ENCODE data around the gene EDNRB. TPM values are rescaled to one million over a fixed set of nuclear protein-coding genes. Genes with fewer than 3 reads are reported as not detected.
"Not testable (repeated sequence)": the region's sequence is repeated elsewhere in the genome, so short reads cannot be mapped to it uniquely, and the experiment has no call there.

The EDNRB gene
- total RNA-seq, 1 experiment from 2014 or later = 19.2 TPM

- no peaks in the 10 kb centered on the region for H3K27me3 ChIP-seq (replicated peaks; ENCODE audit: control insufficient read depth, insufficient read depth, low read length)
- DNase-seq = no peak
- H3K9me3 Mint-ChIP-seq (ENCODE audit: unreplicated experiment) = no peaks in the 10 kb centered on the region
- no peak overlapping the region for H3K27ac Mint-ChIP-seq (ENCODE audit: unreplicated experiment)
- no peaks in the 10 kb centered on the region for H3K36me3 ChIP-seq (ENCODE audit: control insufficient read depth, insufficient read depth, low read length)
- BruUV-seq (replicated peaks) = no TSS peak
- no peak overlapping the region for H3K4me3 ChIP-seq (ENCODE audit: low read depth, low read length)
- no peaks in the 10 kb centered on the region for H3K36me3 Mint-ChIP-seq (ENCODE audit: insufficient read depth, unreplicated experiment)
- no peaks in the 10 kb centered on the region for H3K4me1 ChIP-seq
- H3K9me3 ChIP-seq = peaks cover 2% of the 10 kb centered on the region; the same call in 1 of the 2 replicates
- no peaks in the 10 kb centered on the region for H3K4me1 Mint-ChIP-seq (ENCODE audit: low read depth, unreplicated experiment)
- peaks cover 2% of the 10 kb centered on the region for H3K27me3 Mint-ChIP-seq (ENCODE audit: insufficient read depth, unreplicated experiment)
- POLR2A ChIA-PET = no interaction called here
- intact Hi-C loops (cut with micrococcal nuclease; ENCODE audit: unreplicated experiment) = no loop called here
- TF ChIP-seq CTCF (IDR thresholded peaks at IDR 0.05; ENCODE audit: insufficient read depth in 1 of 2, low read depth in 1 of 2, low read length in 1 of 2, severe bottlenecking in 1 of 2, unreplicated experiment in 1 of 2) = no peak
- no peak overlapping the region for H3K4me3 Mint-ChIP-seq (ENCODE audit: unreplicated experiment)
- CTCF ChIA-PET = no interaction called here
Observed at GRCh38 chr13:77853703-77854102, 64.9 kb downstream of the EDNRB start.

DNA sequence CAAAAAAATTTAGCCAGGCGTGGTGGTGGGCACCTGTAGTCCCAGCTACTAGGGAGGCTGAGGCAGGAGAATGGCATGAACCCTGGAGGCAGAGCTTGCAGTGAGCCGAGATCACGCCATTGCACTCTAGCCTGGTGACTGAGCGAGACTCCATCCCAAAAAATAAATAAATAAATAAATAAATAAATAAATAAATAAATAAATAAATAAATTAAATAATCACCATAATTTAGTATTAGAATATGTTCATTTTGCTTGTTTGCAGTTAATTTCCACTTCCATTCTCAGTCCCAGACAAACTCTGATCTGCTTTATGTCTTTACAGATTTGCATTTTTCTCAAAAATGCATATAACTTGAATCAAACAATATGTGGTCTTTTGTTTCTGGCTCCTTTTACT, 70.6 kb downstream of the EDNRB start:
- H3K9me3 ChIP-seq; H3K4me1 ChIP-seq; POLR2A ChIA-PET; H3K4me1 Mint-ChIP-seq (ENCODE audit: low read depth, unreplicated experiment); BruUV-seq (replicated peaks); H3K4me3 ChIP-seq (ENCODE audit: low read depth, low read length); DNase-seq; H3K9me3 Mint-ChIP-seq (ENCODE audit: unreplicated experiment); H3K36me3 ChIP-seq (ENCODE audit: control insufficient read depth, insufficient read depth, low read length); H3K4me3 Mint-ChIP-seq (ENCODE audit: unreplicated experiment); H3K27me3 Mint-ChIP-seq (ENCODE audit: insufficient read depth, unreplicated experiment); H3K27me3 ChIP-seq (replicated peaks; ENCODE audit: control insufficient read depth, insufficient read depth, low read length); H3K36me3 Mint-ChIP-seq (ENCODE audit: insufficient read depth, unreplicated experiment); CTCF ChIA-PET; H3K27ac Mint-ChIP-seq (ENCODE audit: unreplicated experiment); intact Hi-C loops (cut with micrococcal nuclease; ENCODE audit: unreplicated experiment): not testable (repeated sequence)

DNA sequence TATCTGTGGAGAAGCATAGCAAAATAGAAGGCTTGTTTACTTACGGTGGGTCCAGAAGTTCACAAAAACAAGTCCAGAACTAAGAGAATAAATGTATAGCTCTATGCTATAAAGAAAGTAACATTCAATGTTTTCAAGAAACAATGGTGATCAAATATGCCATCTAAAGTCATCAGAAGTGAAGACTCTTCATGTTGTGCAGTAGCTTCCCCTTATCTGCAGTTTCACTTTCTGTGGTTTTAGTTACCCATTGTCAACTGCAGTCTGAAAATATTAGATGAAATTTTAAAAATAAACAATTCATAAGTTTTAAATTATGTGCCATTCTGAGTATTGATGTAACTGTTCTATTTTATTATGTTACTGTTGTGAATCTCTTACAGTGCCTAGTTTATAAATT, 72.5 kb downstream of the EDNRB start:
- intact Hi-C loops (cut with micrococcal nuclease; ENCODE audit: unreplicated experiment) = no loop called here
- Histone ChIP-seq H3K9me3 (peaks cover 6% of the 10 kb centered on the region; the same call in 1 of the 2 replicates), H3K4me1 (no peaks in the 10 kb centered on the region), H3K27me3 (replicated peaks; ENCODE audit: control insufficient read depth, insufficient read depth, low read length) (no peaks in the 10 kb centered on the region), H3K36me3 (ENCODE audit: control insufficient read depth, insufficient read depth, low read length) (no peaks in the 10 kb centered on the region), H3K4me3 (ENCODE audit: low read depth, low read length) (no peak overlapping the region)
- DNase-seq = no peak
- TF ChIP-seq CTCF (IDR thresholded peaks at IDR 0.05; ENCODE audit: insufficient read depth in 1 of 2, low read depth in 1 of 2, low read length in 1 of 2, severe bottlenecking in 1 of 2, unreplicated experiment in 1 of 2) = no peak
- no peaks in the 10 kb centered on the region for H3K4me1 Mint-ChIP-seq (ENCODE audit: low read depth, unreplicated experiment)
- ChIA-PET CTCF (no interaction called here), POLR2A (no interaction called here)
- H3K27me3 Mint-ChIP-seq (ENCODE audit: insufficient read depth, unreplicated experiment) = no peaks in the 10 kb centered on the region
- no peaks in the 10 kb centered on the region for H3K36me3 Mint-ChIP-seq (ENCODE audit: insufficient read depth, unreplicated experiment)
- H3K9me3 Mint-ChIP-seq (ENCODE audit: unreplicated experiment) = no peaks in the 10 kb centered on the region
- no peak overlapping the region for H3K4me3 Mint-ChIP-seq (ENCODE audit: unreplicated experiment)
- BruUV-seq (replicated peaks) = no TSS peak
- H3K27ac Mint-ChIP-seq (ENCODE audit: unreplicated experiment) = no peak overlapping the region

Other genes with a start within 250 kb of the EDNRB start
- gene SLAIN1, start 221.1 kb downstream of the EDNRB start, total RNA-seq (2022) = 2.9 and 3.5 TPM in 2 replicates

Data from Caco-2 (cell line).